Suprapubic skin (tissue), 4 donors: ENCODE data around the gene UGT1A7. TPM values are rescaled to one million over a fixed set of nuclear protein-coding genes. Genes with fewer than 3 reads are reported as not detected.

Experiments used
- DNase-seq, 2 donors: peaks; one replicate each; pipeline ENCODE4 v3.0.0-alpha.2; 2019; ENCODE audit warnings: low spot score in 2 of 2
- H3K27ac ChIP-seq: fragments of 200-600 bp; sonication (generic); one replicate; pipeline ENCODE4 v1.5.1; 2019
- H3K27me3 ChIP-seq: fragments of 200-600 bp; sonication (generic); one replicate; pipeline ENCODE4 v1.5.1; 2019
- H3K36me3 ChIP-seq: fragments of 200-600 bp; sonication (generic); one replicate; pipeline ENCODE4 v1.5.1; 2019
- H3K4me1 ChIP-seq: fragments of 200-600 bp; sonication (generic); one replicate; pipeline ENCODE4 v1.5.1; 2019
- H3K4me3 ChIP-seq: fragments of 200-600 bp; sonication (generic); one replicate; pipeline ENCODE4 v1.5.1; 2019; ENCODE audit warnings: mild to moderate bottlenecking
- H3K9me3 ChIP-seq: fragments of 200-600 bp; sonication (generic); one replicate; pipeline ENCODE4 v1.5.1; 2019
- EP300 ChIP-seq: sonication (generic); formaldehyde crosslinking; IDR thresholded peaks from one replicate; pipeline ENCODE4 v1.6.1; 2017; ENCODE audit warnings: antibody characterized with exemption
- POLR2A ChIP-seq, 2 donors: fragments of 450-650 bp; IDR thresholded peaks; one replicate each; pipeline ENCODE4 v1.6.1; 2017; ENCODE audit warnings: antibody characterized with exemption in 2 of 2, mild to moderate bottlenecking in 2 of 2, moderate library complexity in 2 of 2
- POLR2AphosphoS5 ChIP-seq, 3 donors: sonication (generic); formaldehyde crosslinking; IDR thresholded peaks; one replicate each; pipeline ENCODE4 v1.6.1; 2017; ENCODE audit warnings: antibody characterized with exemption in 3 of 3
- WGBS: methylation state at CpG from one replicate; pipeline ENCODE4 v1.1.5; 2018; 5-methylcytosine and 5-hydroxymethylcytosine counted together
- total RNA-seq, 4 donors: library from RNA; depleted of rRNA; stranded (reverse); fragments of >200 nt; gene quantifications; one replicate each; pipeline ENCODE4 v1.1.0, GENCODE V29; 2016
- TF ChIP-seq, protein P1 (sequence below), 2 donors: fragments of 200-600 bp in 1 of 2; fragments of 450-650 bp in 1 of 2; sonication (generic) in 1 of 2; IDR thresholded peaks; one replicate each; pipeline ENCODE4 v1.5.1; 2016 to 2019; ENCODE audit warnings: antibody characterized with exemption in 2 of 2, mild to moderate bottlenecking in 1 of 2, moderate library complexity in 1 of 2

The UGT1A7 gene
- total RNA-seq, 4 donors from 2014 or later, result 1.3 to 8.0 (median 2.2) TPM

DNA sequence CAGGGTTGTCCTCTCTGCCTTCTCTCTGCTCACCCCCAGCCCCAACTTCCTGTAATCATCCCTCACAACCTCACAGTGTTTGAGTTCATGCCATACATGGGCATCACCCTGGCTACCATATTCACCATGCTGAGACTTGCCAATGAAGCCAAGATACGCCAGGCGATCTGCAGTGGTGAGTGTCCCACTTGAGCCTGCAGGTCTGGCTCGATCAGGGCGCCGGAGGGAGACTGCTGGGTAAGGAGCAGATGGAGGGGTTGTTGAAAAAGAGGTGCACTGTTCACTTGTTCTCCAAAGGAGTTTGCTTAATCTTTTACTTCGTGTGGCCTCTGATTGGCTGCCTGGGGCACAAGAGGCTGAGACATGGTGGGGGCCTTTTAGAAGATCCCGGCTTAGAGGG, 111.0 kb downstream of the UGT1A7 start:
- Histone ChIP-seq H3K27me3 (no peaks in the 10 kb centered on the region), H3K4me1 (no peaks in the 10 kb centered on the region), H3K4me3 (no peak overlapping the region), H3K9me3 (no peaks in the 10 kb centered on the region), H3K36me3 (no peaks in the 10 kb centered on the region), H3K27ac (no peak overlapping the region)
- TF ChIP-seq POLR2A (IDR thresholded peaks at IDR 0.05) (no peak), EP300 (no peak), POLR2AphosphoS5 (IDR thresholded peaks at IDR 0.05) (no peak)
- TF ChIP-seq, protein P1, sequence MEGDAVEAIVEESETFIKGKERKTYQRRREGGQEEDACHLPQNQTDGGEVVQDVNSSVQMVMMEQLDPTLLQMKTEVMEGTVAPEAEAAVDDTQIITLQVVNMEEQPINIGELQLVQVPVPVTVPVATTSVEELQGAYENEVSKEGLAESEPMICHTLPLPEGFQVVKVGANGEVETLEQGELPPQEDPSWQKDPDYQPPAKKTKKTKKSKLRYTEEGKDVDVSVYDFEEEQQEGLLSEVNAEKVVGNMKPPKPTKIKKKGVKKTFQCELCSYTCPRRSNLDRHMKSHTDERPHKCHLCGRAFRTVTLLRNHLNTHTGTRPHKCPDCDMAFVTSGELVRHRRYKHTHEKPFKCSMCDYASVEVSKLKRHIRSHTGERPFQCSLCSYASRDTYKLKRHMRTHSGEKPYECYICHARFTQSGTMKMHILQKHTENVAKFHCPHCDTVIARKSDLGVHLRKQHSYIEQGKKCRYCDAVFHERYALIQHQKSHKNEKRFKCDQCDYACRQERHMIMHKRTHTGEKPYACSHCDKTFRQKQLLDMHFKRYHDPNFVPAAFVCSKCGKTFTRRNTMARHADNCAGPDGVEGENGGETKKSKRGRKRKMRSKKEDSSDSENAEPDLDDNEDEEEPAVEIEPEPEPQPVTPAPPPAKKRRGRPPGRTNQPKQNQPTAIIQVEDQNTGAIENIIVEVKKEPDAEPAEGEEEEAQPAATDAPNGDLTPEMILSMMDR (IDR thresholded peaks at IDR 0.05), result no peak
- 84% methylated on average over 7 of the region's 7 CpGs for WGBS
- no peak for DNase-seq

DNA sequence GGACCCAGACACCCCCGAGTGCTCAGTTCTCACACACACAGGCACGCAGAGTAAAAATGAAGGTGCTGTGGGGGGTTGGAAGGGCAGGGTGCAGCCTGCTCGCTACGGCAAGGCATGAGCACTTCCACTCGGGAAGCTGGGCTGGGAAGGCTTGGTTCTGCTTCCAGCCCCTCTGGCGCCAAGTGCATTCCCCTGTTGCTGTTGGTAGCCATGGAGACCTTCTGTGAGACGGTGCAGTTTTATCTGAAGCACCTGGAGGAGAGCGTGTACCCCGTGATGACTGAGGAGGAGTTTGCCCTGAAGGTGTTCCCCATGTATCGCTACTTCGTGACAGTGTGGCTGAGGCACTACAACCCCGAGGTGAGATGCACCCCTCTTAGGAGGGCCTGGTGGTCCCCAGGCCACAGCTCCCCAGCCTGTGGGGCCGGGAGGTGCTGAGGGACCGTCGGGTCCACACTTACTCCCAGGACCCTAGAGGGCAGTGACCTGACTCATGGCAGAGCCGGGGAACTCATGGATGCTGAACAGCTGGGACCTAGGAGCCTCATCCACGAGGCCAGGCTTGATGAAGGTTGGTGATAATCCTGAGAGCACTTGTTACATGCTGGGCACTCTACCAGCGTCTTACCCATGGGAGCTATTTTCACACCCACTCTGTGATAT, 111.9 kb downstream of the UGT1A7 start:
- Histone ChIP-seq H3K9me3 (no peaks in the 10 kb centered on the region), H3K36me3 (no peaks in the 10 kb centered on the region), H3K4me1 (no peaks in the 10 kb centered on the region), H3K27me3 (no peaks in the 10 kb centered on the region), H3K27ac (no peak overlapping the region), H3K4me3 (no peak overlapping the region)
- no peak for DNase-seq
- no peak for TF ChIP-seq POLR2AphosphoS5 (IDR thresholded peaks at IDR 0.05)
- no peak for TF ChIP-seq POLR2A (IDR thresholded peaks at IDR 0.05)
- TF ChIP-seq, protein P1 (IDR thresholded peaks at IDR 0.05), result no peak
- TF ChIP-seq EP300, result no peak
- WGBS, result 61% methylated on average over 3 of the region's 18 CpGs

DNA sequence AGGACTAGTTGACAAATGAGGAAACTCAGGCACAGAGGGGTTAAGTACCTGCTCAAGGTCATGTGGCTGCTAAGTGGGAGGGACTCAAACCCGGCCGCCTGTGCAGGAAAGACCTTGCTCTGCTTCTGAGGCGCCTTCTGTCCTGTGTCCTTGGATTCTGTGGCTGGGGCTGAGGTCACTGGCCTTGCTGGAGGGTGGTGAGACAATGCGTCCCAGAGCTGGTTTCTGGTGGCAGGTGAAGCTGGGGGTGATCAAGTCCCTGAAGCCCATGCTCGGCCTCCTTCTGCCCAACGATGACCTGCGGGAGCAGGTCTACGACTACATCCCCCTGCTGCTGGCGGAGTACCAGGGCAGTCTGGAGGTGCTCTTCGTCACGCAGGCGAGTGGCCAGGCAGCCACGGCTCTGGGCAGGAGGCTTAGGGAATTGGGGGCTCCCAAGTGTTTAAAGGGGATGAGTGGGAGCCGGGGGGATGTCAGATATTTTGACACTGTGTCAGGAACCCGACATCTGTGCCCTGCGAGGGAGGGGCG, 112.5 kb downstream of the UGT1A7 start:
- no peak overlapping the region for H3K4me3 ChIP-seq
- peak; percentile 42 to 75 for DNase-seq
- no peaks in the 10 kb centered on the region for H3K4me1 ChIP-seq
- TF ChIP-seq POLR2AphosphoS5 (IDR thresholded peaks at IDR 0.05) (no peak), EP300 (no peak), POLR2A (IDR thresholded peaks at IDR 0.05) (no peak)
- H3K27ac ChIP-seq, result no peak overlapping the region
- no peaks in the 10 kb centered on the region for H3K27me3 ChIP-seq
- no peaks in the 10 kb centered on the region for H3K36me3 ChIP-seq
- no peaks in the 10 kb centered on the region for H3K9me3 ChIP-seq
- WGBS, result 85% methylated on average over 4 of the region's 17 CpGs

DNA sequence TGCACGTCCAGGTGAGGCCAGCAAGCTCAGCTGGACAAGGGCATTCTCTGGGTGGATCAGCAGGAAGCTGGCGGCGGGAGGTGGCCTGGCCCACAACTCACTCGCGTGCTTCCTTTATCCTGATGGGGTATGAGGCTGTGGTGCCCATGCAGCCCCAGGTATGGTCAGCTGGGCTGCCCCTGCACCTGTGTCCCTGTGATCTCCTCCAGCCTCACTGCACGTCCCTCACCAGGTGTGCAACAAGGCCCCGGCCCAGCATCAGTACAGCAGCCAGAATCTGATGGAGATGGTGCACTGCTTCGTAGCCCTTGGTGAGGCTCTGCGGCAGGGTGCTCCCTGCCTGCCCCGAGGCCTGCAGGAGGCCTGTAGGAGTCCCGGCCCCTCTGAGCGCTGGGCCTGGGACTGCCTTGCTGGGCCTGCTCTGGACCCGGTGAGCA, 114.1 kb downstream of the UGT1A7 start:
- 50% methylated on average over 7 of the region's 13 CpGs for WGBS
- Histone ChIP-seq H3K27ac (no peak overlapping the region), H3K4me3 (no peak overlapping the region), H3K27me3 (no peaks in the 10 kb centered on the region), H3K36me3 (no peaks in the 10 kb centered on the region), H3K9me3 (no peaks in the 10 kb centered on the region), H3K4me1 (no peaks in the 10 kb centered on the region)
- no peak for DNase-seq
- no peak for TF ChIP-seq EP300

DNA sequence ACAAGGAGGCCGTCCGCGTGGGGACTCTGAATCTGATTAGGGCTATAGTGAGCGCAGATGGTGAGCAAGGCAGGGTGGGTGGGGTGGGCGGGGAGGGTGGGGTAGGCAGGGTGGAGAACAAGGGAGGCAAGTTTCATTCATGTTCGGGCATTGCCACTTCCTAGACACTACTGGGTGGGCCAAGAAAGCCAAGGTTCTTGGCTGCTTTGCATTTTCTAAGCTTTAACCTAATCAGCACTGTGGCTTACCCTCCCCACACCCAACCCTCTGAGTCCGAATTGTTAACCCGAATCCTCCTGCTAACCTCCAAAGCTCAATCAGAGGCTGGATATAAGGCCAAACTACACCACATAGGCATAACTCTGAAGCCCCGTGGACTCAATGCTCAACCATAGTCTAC, 114.6 kb downstream of the UGT1A7 start:
- Histone ChIP-seq H3K36me3 (no peaks in the 10 kb centered on the region), H3K27ac (no peak overlapping the region), H3K4me3 (no peak overlapping the region), H3K27me3 (no peaks in the 10 kb centered on the region), H3K9me3 (no peaks in the 10 kb centered on the region), H3K4me1 (no peaks in the 10 kb centered on the region)
- TF ChIP-seq POLR2AphosphoS5 (IDR thresholded peaks at IDR 0.05), result no peak
- TF ChIP-seq, protein P1 (IDR thresholded peaks at IDR 0.05), result no peak
- TF ChIP-seq POLR2A (IDR thresholded peaks at IDR 0.05), result no peak
- TF ChIP-seq EP300, result no peak
- DNase-seq, result no peak
- WGBS, result 50% methylated on average over 9 of the region's 9 CpGs

DNA sequence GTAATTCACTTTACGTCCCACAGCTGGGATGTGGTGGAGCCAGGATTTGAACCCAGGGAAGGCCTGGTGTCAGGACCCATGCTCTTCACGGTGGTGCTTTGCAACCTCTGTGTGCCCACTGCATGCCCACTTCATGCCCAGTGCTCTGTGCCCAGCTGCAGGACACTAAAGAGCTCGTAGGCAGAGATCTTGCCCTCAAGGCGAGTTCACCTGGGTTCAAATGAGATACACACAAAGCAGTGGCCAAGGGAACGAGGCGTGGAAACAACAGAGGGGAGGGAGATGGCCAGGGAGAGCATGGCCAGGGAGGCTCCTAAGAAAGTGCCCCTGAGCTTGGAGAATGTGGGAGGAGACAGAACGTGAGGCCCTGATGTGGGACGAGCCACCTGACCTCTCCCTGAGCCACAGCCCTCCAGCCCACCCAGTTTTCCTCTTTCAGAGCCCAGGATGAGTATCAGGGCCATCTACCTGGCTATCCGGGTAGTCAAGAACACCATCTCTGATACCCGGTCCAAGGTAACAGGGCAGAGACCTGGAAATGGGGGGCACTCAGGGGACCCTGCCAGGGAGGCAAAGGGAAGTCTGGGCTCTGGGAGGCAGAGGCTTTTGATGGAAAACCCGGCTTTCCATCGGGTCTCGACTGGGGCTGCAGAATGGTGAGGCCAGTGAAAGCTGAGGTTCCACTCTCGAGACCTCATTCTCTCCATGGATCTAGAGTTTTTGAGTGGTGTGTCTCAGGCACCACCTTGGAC, 116.8 kb downstream of the UGT1A7 start:
- Histone ChIP-seq H3K9me3 (no peaks in the 10 kb centered on the region), H3K27ac (no peak overlapping the region), H3K36me3 (no peaks in the 10 kb centered on the region), H3K4me3 (no peak overlapping the region), H3K4me1 (no peaks in the 10 kb centered on the region), H3K27me3 (peaks cover 2% of the 10 kb centered on the region)
- TF ChIP-seq POLR2AphosphoS5 (IDR thresholded peaks at IDR 0.05) (no peak), EP300 (no peak), POLR2A (IDR thresholded peaks at IDR 0.05) (no peak)
- TF ChIP-seq, protein P1 (IDR thresholded peaks at IDR 0.05), result no peak
- WGBS, result 89% methylated on average over 11 of the region's 14 CpGs
- DNase-seq, result no peak
